H9 (cell line): ENCODE measurements around the gene SLC16A11. TPM values are rescaled to one million over a fixed set of nuclear protein-coding genes. Genes with fewer than 3 reads are reported as not detected.

ENCODE experiments used
- DNase-seq: peaks from one replicate; pipeline ENCODE4 v3.0.0-alpha.2; 2017
- H2AFZ ChIP-seq: one replicate; pipeline ENCODE4 v1.6.1; 2013; ENCODE audit warnings: mild to moderate bottlenecking, low read length, control low read depth, moderate library complexity
- H2AK5ac ChIP-seq: 2 replicates; pipeline ENCODE4 v1.6.1; 2013; ENCODE audit warnings: low read length, control low read depth, mixed read lengths; ENCODE audit not compliant: insufficient read length
- H2BK120ac ChIP-seq: one replicate; pipeline ENCODE4 v1.6.1; 2013; ENCODE audit warnings: low read depth, mild to moderate bottlenecking, low read length, control low read depth, inconsistent platforms; ENCODE audit not compliant: poor library complexity, severe bottlenecking
- H2BK12ac ChIP-seq: 2 replicates; pipeline ENCODE4 v1.6.1; 2013; ENCODE audit warnings: low read length, control low read depth, mixed read lengths, low read depth; ENCODE audit not compliant: insufficient read length
- H2BK15ac ChIP-seq: 2 replicates; pipeline ENCODE4 v1.6.1; 2013; ENCODE audit warnings: low read depth, low read length, control low read depth
- H2BK20ac ChIP-seq: one replicate; pipeline ENCODE4 v1.6.1; 2013; ENCODE audit warnings: low read depth, mild to moderate bottlenecking, low read length, control low read depth, inconsistent platforms; ENCODE audit not compliant: poor library complexity, severe bottlenecking
- H2BK5ac ChIP-seq: 2 replicates; pipeline ENCODE4 v1.6.1; 2013; ENCODE audit warnings: low read length, control low read depth, mixed read lengths; ENCODE audit not compliant: insufficient read length
- H3K14ac ChIP-seq: 2 replicates; pipeline ENCODE4 v1.6.1; 2013; ENCODE audit warnings: low read length, control low read depth; ENCODE audit not compliant: insufficient read depth
- H3K18ac ChIP-seq: 2 replicates; pipeline ENCODE4 v1.6.1; 2013; ENCODE audit warnings: low read depth, mild to moderate bottlenecking, mixed read lengths, low read length, control low read depth; ENCODE audit not compliant: insufficient read length
- H3K23ac ChIP-seq: 2 replicates; pipeline ENCODE4 v1.6.1; 2013; ENCODE audit warnings: low read length, control low read depth, mixed read lengths, low read depth; ENCODE audit not compliant: insufficient read length
- H3K23me2 ChIP-seq: 2 replicates; pipeline ENCODE4 v1.6.1; 2013; ENCODE audit warnings: low read depth, mild to moderate bottlenecking, mixed read lengths, low read length, control low read depth; ENCODE audit not compliant: insufficient read length, poor library complexity, severe bottlenecking
- H3K27ac ChIP-seq: 2 replicates; pipeline ENCODE4 v1.5.1; 2013; ENCODE audit warnings: low read length, control low read depth, mixed read lengths, low read depth; ENCODE audit not compliant: insufficient read length
- H3K27me3 ChIP-seq: 2 replicates; pipeline ENCODE4 v1.6.1; 2013; ENCODE audit warnings: low read length, control low read depth, inconsistent platforms; ENCODE audit not compliant: insufficient read depth
- H3K4ac ChIP-seq: 2 replicates; pipeline ENCODE4 v1.6.1; 2013; ENCODE audit warnings: low read depth, mild to moderate bottlenecking, control low read depth, inconsistent platforms, low read length, moderate library complexity
- H3K4me1 ChIP-seq: 2 replicates; pipeline ENCODE4 v1.6.1; 2013; ENCODE audit warnings: low read length, control low read depth, inconsistent platforms; ENCODE audit not compliant: insufficient read depth
- H3K4me2 ChIP-seq: 2 replicates; pipeline ENCODE4 v1.6.1; 2013; ENCODE audit warnings: low read length, control low read depth, mixed read lengths; ENCODE audit not compliant: insufficient read length, insufficient read depth
- H3K56ac ChIP-seq: 2 replicates; pipeline ENCODE4 v1.6.1; 2013; ENCODE audit warnings: low read depth, mild to moderate bottlenecking, mixed read lengths, low read length, control low read depth; ENCODE audit not compliant: insufficient read length
- H3K79me1 ChIP-seq: 2 replicates; pipeline ENCODE4 v1.6.1; 2013; ENCODE audit warnings: low read depth, mild to moderate bottlenecking, moderate library complexity, low read length, control low read depth, inconsistent platforms; ENCODE audit not compliant: insufficient read depth, poor library complexity, severe bottlenecking
- H3K79me2 ChIP-seq: 2 replicates; pipeline ENCODE4 v1.6.1; 2013; ENCODE audit warnings: low read length, control low read depth, inconsistent platforms; ENCODE audit not compliant: insufficient read depth
- H3K9ac ChIP-seq: 2 replicates; pipeline ENCODE4 v1.6.1; 2013; ENCODE audit warnings: low read length, control low read depth, mixed read lengths; ENCODE audit not compliant: insufficient read length; ENCODE audit errors: extremely low read depth
- H3K9me3 ChIP-seq: one replicate; pipeline ENCODE4 v1.6.1; 2013; ENCODE audit warnings: low read depth, low read length, inconsistent platforms; ENCODE audit not compliant: control insufficient read depth
- H3T11ph ChIP-seq: one replicate; pipeline ENCODE4 v1.6.1; 2013; ENCODE audit warnings: mild to moderate bottlenecking, low read length, control low read depth, inconsistent platforms
- H4K20me1 ChIP-seq: one replicate; pipeline ENCODE4 v1.6.1; 2013; ENCODE audit not compliant: control insufficient read depth, insufficient read length, insufficient read depth
- H4K5ac ChIP-seq: 2 replicates; pipeline ENCODE4 v1.6.1; 2013; ENCODE audit warnings: low read depth, mild to moderate bottlenecking, mixed read lengths, low read length, control low read depth; ENCODE audit not compliant: insufficient read length
- H4K8ac ChIP-seq: replicated peaks from 2 replicates; pipeline ENCODE4 v1.6.1; 2013; ENCODE audit warnings: low read length, control low read depth, mixed read lengths, low read depth; ENCODE audit not compliant: insufficient read length
- H4K91ac ChIP-seq: 2 replicates; pipeline ENCODE4 v1.6.1; 2013; ENCODE audit warnings: low read depth, mild to moderate bottlenecking, moderate library complexity, mixed read lengths, low read length, control low read depth; ENCODE audit not compliant: insufficient read length
- H3K27ac Mint-ChIP-seq, 3 experiments: 2 replicates in 2 of 3; 3 replicates in 1 of 3; pipeline ENCODE4 v1.8.0; 2020 to 2021; ENCODE audit warnings: mixed read lengths in 3 of 3, mild to moderate bottlenecking in 1 of 3, moderate library complexity in 1 of 3
- H3K27me3 Mint-ChIP-seq: 2 replicates; pipeline ENCODE4 v1.8.0; 2021; ENCODE audit warnings: low read depth, mild to moderate bottlenecking, moderate library complexity, mixed read lengths
- H3K36me3 Mint-ChIP-seq, 3 experiments: 2 replicates in 2 of 3; 3 replicates in 1 of 3; pipeline ENCODE4 v1.8.0; 2020 to 2021; ENCODE audit warnings: low read depth in 3 of 3, mixed read lengths in 3 of 3; ENCODE audit not compliant: insufficient read depth in 1 of 3
- H3K4me1 Mint-ChIP-seq, 2 experiments: 2 replicates each; pipeline ENCODE4 v1.8.0; 2020; ENCODE audit warnings: mixed read lengths in 2 of 2
- H3K4me3 Mint-ChIP-seq, 2 experiments: 2 replicates in 1 of 2; 3 replicates in 1 of 2; pipeline ENCODE4 v1.8.0; 2020 to 2021; ENCODE audit warnings: mild to moderate bottlenecking in 2 of 2, mixed read lengths in 2 of 2, moderate library complexity in 1 of 2
- H3K9me3 Mint-ChIP-seq, 2 experiments: 2 replicates in 1 of 2; 3 replicates in 1 of 2; pipeline ENCODE4 v1.8.0; 2020; ENCODE audit warnings: mild to moderate bottlenecking in 2 of 2, mixed read lengths in 2 of 2, moderate library complexity in 1 of 2
- WGBS: extraction: QIAGEN DNeasy Blood & Tissue Kit; methylation state at CpG from one replicate; pipeline ENCODE4 v1.1.7; 2013; ENCODE audit warnings: missing lambda C conversion rate, low lambda C conversion rate, mixed read lengths; ENCODE audit not compliant: insufficient read length; ENCODE audit errors: extremely low coverage; 5-methylcytosine and 5-hydroxymethylcytosine counted together
- total RNA-seq: library from RNA; stranded (reverse); gene quantifications from 2 replicates; pipeline ENCODE4 v1.2.1, GENCODE V29; 2021
- TF ChIP-seq, protein P1 (sequence below): fragments of 200-600 bp; sonication (generic); conservative IDR thresholded peaks from 3 replicates; pipeline ENCODE4 v1.8.0; 2021; ENCODE audit warnings: antibody characterized with exemption, mild to moderate bottlenecking

Gene SLC16A11
- total RNA-seq, 1 experiment from 2014 or later: 0.13 TPM

- H4K91ac ChIP-seq: no peak overlapping the region
- H3K79me1 ChIP-seq: no peaks in the 10 kb centered on the region
- peaks cover 6% of the 10 kb centered on the region for H3K27me3 ChIP-seq
- H3K23me2 ChIP-seq: peaks cover 33% of the 10 kb centered on the region
- H3K4me3 Mint-ChIP-seq: peak overlapping the region; percentile 56 to 81
- no peak overlapping the region for H2AK5ac ChIP-seq
- H2BK20ac ChIP-seq: no peak overlapping the region
- no peak overlapping the region for H3K27ac Mint-ChIP-seq
- TF ChIP-seq, protein P1, sequence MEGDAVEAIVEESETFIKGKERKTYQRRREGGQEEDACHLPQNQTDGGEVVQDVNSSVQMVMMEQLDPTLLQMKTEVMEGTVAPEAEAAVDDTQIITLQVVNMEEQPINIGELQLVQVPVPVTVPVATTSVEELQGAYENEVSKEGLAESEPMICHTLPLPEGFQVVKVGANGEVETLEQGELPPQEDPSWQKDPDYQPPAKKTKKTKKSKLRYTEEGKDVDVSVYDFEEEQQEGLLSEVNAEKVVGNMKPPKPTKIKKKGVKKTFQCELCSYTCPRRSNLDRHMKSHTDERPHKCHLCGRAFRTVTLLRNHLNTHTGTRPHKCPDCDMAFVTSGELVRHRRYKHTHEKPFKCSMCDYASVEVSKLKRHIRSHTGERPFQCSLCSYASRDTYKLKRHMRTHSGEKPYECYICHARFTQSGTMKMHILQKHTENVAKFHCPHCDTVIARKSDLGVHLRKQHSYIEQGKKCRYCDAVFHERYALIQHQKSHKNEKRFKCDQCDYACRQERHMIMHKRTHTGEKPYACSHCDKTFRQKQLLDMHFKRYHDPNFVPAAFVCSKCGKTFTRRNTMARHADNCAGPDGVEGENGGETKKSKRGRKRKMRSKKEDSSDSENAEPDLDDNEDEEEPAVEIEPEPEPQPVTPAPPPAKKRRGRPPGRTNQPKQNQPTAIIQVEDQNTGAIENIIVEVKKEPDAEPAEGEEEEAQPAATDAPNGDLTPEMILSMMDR: no peak
- no peak overlapping the region for H4K8ac ChIP-seq
- H3K18ac ChIP-seq: no peak overlapping the region
- no peak overlapping the region for H3K14ac ChIP-seq
- H3K79me2 ChIP-seq: no peaks in the 10 kb centered on the region
- WGBS: no CpG with 5 or more reads among the region's 21 CpGs
- H4K5ac ChIP-seq: no peak overlapping the region
- no peak overlapping the region for H2BK15ac ChIP-seq
- H2BK5ac ChIP-seq: no peak overlapping the region
- no peak overlapping the region for H3K23ac ChIP-seq
- no peak overlapping the region for H3K4ac ChIP-seq
- H3K9ac ChIP-seq: no peak overlapping the region
- no peaks in the 10 kb centered on the region; a peak in 1 of 7 replicates for H3K36me3 Mint-ChIP-seq
- H3K4me2 ChIP-seq: peak overlapping the region; percentile 77
- no peak overlapping the region for H3T11ph ChIP-seq
- H3K9me3 Mint-ChIP-seq: no peaks in the 10 kb centered on the region
- H2BK120ac ChIP-seq: no peak overlapping the region
- no peaks in the 10 kb centered on the region for H3K9me3 ChIP-seq
- no peak overlapping the region for H2AFZ ChIP-seq
- H4K20me1 ChIP-seq: no peaks in the 10 kb centered on the region
- H3K4me1 Mint-ChIP-seq: peaks cover 27 to 41% of the 10 kb centered on the region in 2 experiments
- no peak overlapping the region for H3K56ac ChIP-seq
- H2BK12ac ChIP-seq: no peak overlapping the region
- no peak overlapping the region for H3K27ac ChIP-seq
- H3K27me3 Mint-ChIP-seq: peaks cover 88% of the 10 kb centered on the region
- H3K4me1 ChIP-seq: no peaks in the 10 kb centered on the region
- DNase-seq: no peak
Observed at GRCh38 chr17:7043182-7043496, 753 bp downstream of the SLC16A11 start.
